H1 (cell line): ENCODE data around the gene PRKRIP1. TPM values are rescaled to one million over a fixed set of nuclear protein-coding genes. Genes with fewer than 3 reads are reported as not detected.

ENCODE experiments used
- CTCF ChIA-PET: fragments of 300-600 bp; sonication (Branson Sonifier 250); formaldehyde crosslinking; loops from one replicate; lab custom pipeline; 2021; ENCODE audit not compliant: partially characterized antibody; lab: Charles Lee
- POLR2A ChIA-PET: fragments of 300-600 bp; sonication (Branson Sonifier 250); formaldehyde crosslinking; loops from one replicate; lab custom pipeline; 2021; ENCODE audit warnings: inconsistent platforms; ENCODE audit not compliant: partially characterized antibody; lab: Charles Lee
- DNase-seq, 2 experiments: peaks; one replicate each; pipeline versions ENCODE4 v3.0.0 to v3.0.0-alpha.2; 2010 to 2022; ENCODE audit warnings: low spot score in 2 of 2, low read depth in 1 of 2, mixed read lengths in 1 of 2
- FAIRE-seq: peaks from 2 replicates; lab custom pipeline; 2011; peaks lifted over from hg19 to GRCh38; lab: Jason Lieb, UNC
- H2AFZ ChIP-seq: 2 replicates; pipeline ENCODE4 v1.8.1; 2012; ENCODE audit warnings: low read length, inconsistent platforms
- H2AK5ac ChIP-seq: 2 replicates; pipeline ENCODE4 v1.6.1; 2013; ENCODE audit warnings: low read depth, low read length
- H2BK120ac ChIP-seq: replicated peaks from 2 replicates; pipeline ENCODE3; 2013; ENCODE audit warnings: low read depth, low read length, inconsistent platforms
- H2BK12ac ChIP-seq: 2 replicates; pipeline ENCODE4 v1.6.1; 2013; ENCODE audit warnings: low read depth, low read length
- H2BK15ac ChIP-seq: 2 replicates; pipeline ENCODE4 v1.6.1; 2013; ENCODE audit warnings: low read length
- H2BK20ac ChIP-seq: 2 replicates; pipeline ENCODE4 v1.6.1; 2013; ENCODE audit warnings: low read length
- H2BK5ac ChIP-seq: 2 replicates; pipeline ENCODE4 v1.6.1; 2013; ENCODE audit warnings: low read depth, low read length
- H3K14ac ChIP-seq: 2 replicates; pipeline ENCODE4 v1.6.1; 2013; ENCODE audit warnings: inconsistent platforms; ENCODE audit not compliant: insufficient read length
- H3K18ac ChIP-seq: 2 replicates; pipeline ENCODE4 v1.6.1; 2013; ENCODE audit warnings: low read length; ENCODE audit errors: extremely low read depth
- H3K23ac ChIP-seq: 2 replicates; pipeline ENCODE4 v1.6.1; 2013; ENCODE audit warnings: inconsistent platforms; ENCODE audit not compliant: insufficient read length
- H3K23me2 ChIP-seq: 2 replicates; pipeline ENCODE4 v1.6.1; 2013; ENCODE audit warnings: low read depth, low read length
- H3K27ac ChIP-seq: 2 replicates; pipeline ENCODE4 v1.6.1; 2011; ENCODE audit warnings: low read depth, low read length, inconsistent platforms
- H3K27me3 ChIP-seq, 4 experiments: replicated peaks in 1 of 4; 1 replicate in 1 of 4; 2 replicates in 3 of 4; pipeline versions ENCODE4 v1.6.1 to v1.8.1; 2011 to 2013; ENCODE audit warnings: low read length in 3 of 4, mild to moderate bottlenecking in 3 of 4, inconsistent platforms in 2 of 4, mixed read lengths in 2 of 4, moderate library complexity in 1 of 4; ENCODE audit not compliant: control insufficient read depth in 3 of 4, insufficient read depth in 3 of 4; ENCODE audit errors: extremely low read depth in 1 of 4
- H3K36me3 ChIP-seq, 4 experiments: 2 replicates each; pipeline versions ENCODE4 v1.6.1 to v1.8.1; 2011 to 2013; ENCODE audit warnings: mild to moderate bottlenecking in 4 of 4, low read length in 3 of 4, moderate library complexity in 2 of 4, control low read depth in 1 of 4, inconsistent platforms in 1 of 4; ENCODE audit not compliant: insufficient read depth in 4 of 4, control insufficient read depth in 2 of 4
- H3K4ac ChIP-seq: replicated peaks from 2 replicates; pipeline ENCODE3; 2013; ENCODE audit warnings: low read length, low read depth, mixed read lengths, inconsistent platforms; ENCODE audit not compliant: insufficient read length
- H3K4me1 ChIP-seq, 4 experiments: replicated peaks in 1 of 4; 1 replicate in 1 of 4; 2 replicates in 3 of 4; pipeline versions ENCODE4 v1.6.1 to v1.8.1; 2011 to 2013; ENCODE audit warnings: low read length in 3 of 4, inconsistent platforms in 2 of 4, mixed read lengths in 1 of 4; ENCODE audit not compliant: insufficient read depth in 4 of 4, control insufficient read depth in 3 of 4
- H3K4me2 ChIP-seq, 2 experiments: 2 replicates each; pipeline versions ENCODE4 v1.6.1 to v1.8.1; 2011 to 2013; ENCODE audit warnings: low read depth in 2 of 2, low read length in 2 of 2, control low read depth in 1 of 2, inconsistent platforms in 1 of 2, mild to moderate bottlenecking in 1 of 2; ENCODE audit not compliant: insufficient read depth in 1 of 2
- H3K4me3 ChIP-seq, 4 experiments: fragments of 200-600, 300-600 bp in 1 of 4; sonication (generic), shearing (Covaris generic), sonication (Bioruptor Twin) in 1 of 4; 2 replicates each; pipeline versions ENCODE4 v1.5.1 to v1.8.1; 2011 to 2016; ENCODE audit warnings: low read length in 4 of 4, low read depth in 3 of 4, control low read depth in 2 of 4, inconsistent platforms in 2 of 4, mild to moderate bottlenecking in 2 of 4, mixed read lengths in 1 of 4, moderate library complexity in 1 of 4; ENCODE audit not compliant: insufficient read depth in 2 of 4; ENCODE audit errors: extremely low read depth in 1 of 4
- H3K56ac ChIP-seq: replicated peaks from 2 replicates; pipeline ENCODE3; 2013; ENCODE audit warnings: low read depth, mild to moderate bottlenecking, mixed read lengths, low read length, inconsistent platforms; ENCODE audit not compliant: insufficient read length
- H3K79me1 ChIP-seq: 2 replicates; pipeline ENCODE4 v1.6.1; 2013; ENCODE audit warnings: low read depth, low read length, control low read depth
- H3K79me2 ChIP-seq, 2 experiments: 2 replicates each; pipeline versions ENCODE4 v1.6.1 to v1.8.1; 2012 to 2013; ENCODE audit warnings: low read length in 2 of 2, mild to moderate bottlenecking in 2 of 2, inconsistent platforms in 1 of 2; ENCODE audit not compliant: insufficient read depth in 2 of 2, control insufficient read depth in 1 of 2
- H3K9ac ChIP-seq, 4 experiments: replicated peaks in 1 of 4; 1 replicate in 1 of 4; 2 replicates in 3 of 4; pipeline versions ENCODE4 v1.6.1 to v1.8.1; 2011 to 2013; ENCODE audit warnings: low read depth in 3 of 4, low read length in 3 of 4, control low read depth in 2 of 4, mild to moderate bottlenecking in 2 of 4, moderate library complexity in 2 of 4, inconsistent platforms in 1 of 4; ENCODE audit errors: extremely low read depth in 1 of 4
- H3K9me3 ChIP-seq, 2 experiments: 2 replicates each; pipeline versions ENCODE4 v1.6.1 to v1.8.1; 2012 to 2013; ENCODE audit warnings: mild to moderate bottlenecking in 2 of 2, moderate library complexity in 2 of 2, control low read depth in 1 of 2, inconsistent platforms in 1 of 2, low read depth in 1 of 2, low read length in 1 of 2, mixed read lengths in 1 of 2; ENCODE audit not compliant: insufficient read depth in 2 of 2
- H4K20me1 ChIP-seq, 2 experiments: replicated peaks in 1 of 2; 2 replicates each; pipeline versions ENCODE3 to v1.8.1; 2011 to 2013; ENCODE audit warnings: inconsistent platforms in 2 of 2, low read length in 2 of 2, mild to moderate bottlenecking in 1 of 2; ENCODE audit not compliant: insufficient read depth in 2 of 2, control insufficient read depth in 1 of 2
- H4K5ac ChIP-seq: 2 replicates; pipeline ENCODE4 v1.6.1; 2013; ENCODE audit warnings: low read length, low read depth, mixed read lengths, inconsistent platforms; ENCODE audit not compliant: insufficient read length
- H4K8ac ChIP-seq: 2 replicates; pipeline ENCODE4 v1.8.0; 2013; ENCODE audit warnings: mild to moderate bottlenecking, moderate library complexity, low read length, inconsistent platforms; ENCODE audit not compliant: insufficient read depth; ENCODE audit errors: extremely low read depth
- H4K91ac ChIP-seq: replicated peaks from 2 replicates; pipeline ENCODE3; 2013; ENCODE audit warnings: low read length, mixed read lengths, inconsistent platforms; ENCODE audit not compliant: insufficient read length
- BCL11A ChIP-seq, 2 experiments: IDR thresholded peaks; one replicate each; pipeline ENCODE4 v1.6.1; 2011; ENCODE audit warnings: low read depth in 2 of 2, low read length in 2 of 2, mild to moderate bottlenecking in 2 of 2
- BRCA1 ChIP-seq: IDR thresholded peaks from 2 replicates; pipeline ENCODE4 v1.6.1; 2012; ENCODE audit warnings: low read depth, low read length, improper control_type of control experiment
- CEBPB ChIP-seq: IDR thresholded peaks from 2 replicates; pipeline ENCODE4 v1.6.1; 2012; ENCODE audit warnings: low read depth, low read length
- E2F6 ChIP-seq: IDR thresholded peaks from 2 replicates; pipeline ENCODE4 v1.6.1; 2012; ENCODE audit warnings: inconsistent platforms
- FOSL1 ChIP-seq: IDR thresholded peaks from 2 replicates; pipeline ENCODE4 v1.6.1; 2011; ENCODE audit warnings: mild to moderate bottlenecking, low read depth, low read length, moderate library complexity; ENCODE audit not compliant: insufficient read depth
- HDAC6 ChIP-seq: IDR thresholded peaks from one replicate; pipeline ENCODE4 v1.7.1; 2012; ENCODE audit warnings: low read depth, mild to moderate bottlenecking, inconsistent platforms, low read length, moderate library complexity
- KDM5A ChIP-seq: fragments of 200-600 bp; IDR thresholded peaks from 2 replicates; pipeline ENCODE4 v1.7.1; 2012; ENCODE audit warnings: mild to moderate bottlenecking, low read length, inconsistent platforms, mixed read lengths
- RNF2 ChIP-seq: fragments of 200-900, 300-1000 bp; sonication (generic); IDR thresholded peaks from 2 replicates; pipeline ENCODE4 v1.7.1; 2016; ENCODE audit warnings: borderline replicate concordance, low read depth, mild to moderate bottlenecking, antibody characterized with exemption, low read length; ENCODE audit not compliant: poor library complexity, severe bottlenecking; ENCODE audit errors: missing control alignments
- SIN3A ChIP-seq, 2 experiments: IDR thresholded peaks in 1 of 2; conservative IDR thresholded peaks in 1 of 2; 2 replicates each; pipeline ENCODE4 v1.6.1; 2011 to 2012; ENCODE audit warnings: low read length in 2 of 2, improper control_type of control experiment in 1 of 2, low read depth in 1 of 2, mild to moderate bottlenecking in 1 of 2
- SP1 ChIP-seq: IDR thresholded peaks from 2 replicates; pipeline ENCODE4 v1.6.1; 2011; ENCODE audit warnings: low read depth, low read length
- TEAD4 ChIP-seq: IDR thresholded peaks from 2 replicates; pipeline ENCODE4 v1.6.1; 2012; ENCODE audit warnings: low read depth, low read length, inconsistent platforms, mixed read lengths
- YY1 ChIP-seq: IDR thresholded peaks from 2 replicates; pipeline ENCODE4 v1.6.1; 2011; ENCODE audit warnings: low read depth, mild to moderate bottlenecking, low read length
- WGBS, 2 experiments: shearing (Covaris generic) in 1 of 2; methylation state at CpG; one replicate each; pipeline versions ENCODE4 v1.1.6 to v1.1.7; 2013 to 2015; ENCODE audit warnings: low lambda C conversion rate in 2 of 2, mixed read lengths in 2 of 2, inconsistent platforms in 1 of 2, low coverage in 1 of 2, missing lambda C conversion rate in 1 of 2; ENCODE audit not compliant: insufficient replicate concordance in 2 of 2, insufficient coverage in 1 of 2, insufficient read length in 1 of 2; ENCODE audit errors: extremely low coverage in 1 of 2, missing lambda C conversion rate in 1 of 2; 5-methylcytosine and 5-hydroxymethylcytosine counted together
- polyA plus RNA-seq, 7 experiments: library from polyadenylated mRNA; depleted of rRNA in 3 of 7; stranded (reverse) in 5 of 7; unstranded in 2 of 7; fragments of >200 nt in 5 of 7; fragments of 200-250 nt in 2 of 7; gene quantifications; 1 replicate in 5 of 7; 2 replicates in 1 of 7; 4 replicates in 1 of 7; pipeline versions ENCODE4 v1.2.1 to v1.2.3, GENCODE V29; 2011 to 2013; ENCODE audit warnings: missing spikeins in 2 of 7, mixed read lengths in 2 of 7
- total RNA-seq: library from RNA; stranded (reverse); fragmentation: NEBNext Ultra II Directional; extraction: Animal tissue kit (Norgen Biotek cat#: 25700); gene quantifications from 2 replicates; pipeline ENCODE4 v1.2.1, GENCODE V29; 2021
- TF ChIP-seq, protein P1 (sequence below): IDR thresholded peaks from 2 replicates; pipeline ENCODE4 v1.6.1; 2011; ENCODE audit warnings: low read depth, mild to moderate bottlenecking, low read length; ENCODE audit not compliant: insufficient read depth

The PRKRIP1 gene
- total and polyA plus RNA-seq, 2 of the 8 experiments (the other 6 are each of a cell fraction or from before 2014, with no cell fraction given), result 11.1 to 22.0 TPM

GRCh38 chr7:102376964-102377466 lies 19.1 kb upstream of the PRKRIP1 start:
- FAIRE-seq, result no peak
- DNase-seq, result no peak
- no peak overlapping the region for H3K18ac ChIP-seq
- no peaks in the 10 kb centered on the region for H3K79me1 ChIP-seq
- peaks cover 2 to 24% (median 13%) of the 10 kb centered on the region in 4 experiments; a peak in 5 of 8 replicates for H3K36me3 ChIP-seq
- H2BK5ac ChIP-seq, result no peak overlapping the region
- H2AK5ac ChIP-seq, result no peak overlapping the region
- no peak overlapping the region for H4K5ac ChIP-seq
- H3K23ac ChIP-seq, result no peak overlapping the region
- H2BK12ac ChIP-seq, result no peak overlapping the region
- POLR2A ChIA-PET, result no interaction called here
- 86% methylated on average over 6 of the region's 6 CpGs; no CpG with 5 or more reads in 1 of the 2 experiments for WGBS, 2 experiments
- no peak overlapping the region for H3K9ac ChIP-seq
- no peaks in the 10 kb centered on the region for H3K9me3 ChIP-seq
- no peak overlapping the region for H4K91ac ChIP-seq
- no peak overlapping the region for H3K56ac ChIP-seq
- peaks cover 0 to 8% of the 10 kb centered on the region in 2 experiments; a peak in 1 of 4 replicates for H3K79me2 ChIP-seq
- no peak overlapping the region for H3K27ac ChIP-seq
- H3K23me2 ChIP-seq, result no peaks in the 10 kb centered on the region
- CTCF ChIA-PET, result no interaction called here
- H3K27me3 ChIP-seq, result no peaks in the 10 kb centered on the region
- peaks cover 0 to 8% (median under 1%) of the 10 kb centered on the region in 4 experiments; a peak in 3 of 7 replicates for H3K4me1 ChIP-seq
- H4K8ac ChIP-seq, result no peak overlapping the region
- H3K4ac ChIP-seq, result no peak overlapping the region
- no peaks in the 10 kb centered on the region for H4K20me1 ChIP-seq
- no peak overlapping the region for H2BK15ac ChIP-seq
- H3K14ac ChIP-seq, result no peak overlapping the region
- H3K4me2 ChIP-seq, result no peak overlapping the region
- H2BK120ac ChIP-seq, result no peak overlapping the region
- H3K4me3 ChIP-seq, result no peak overlapping the region
- no peak overlapping the region for H2BK20ac ChIP-seq
- no peak overlapping the region for H2AFZ ChIP-seq
- TF ChIP-seq E2F6 (no peak), TEAD4 (no peak), SP1 (no peak), FOSL1 (no peak), RNF2 (no peak), KDM5A (no peak), CEBPB (no peak), HDAC6 (no peak), SIN3A (conservative IDR thresholded peaks at IDR 0.05 in 1 of 2, IDR thresholded peaks at IDR 0.05 in 1 of 2; ENCODE audit: low read depth in 1 of 2, low read length in 2 of 2) (no peak), BCL11A (IDR thresholded peaks at IDR 0.05; ENCODE audit: low read depth in 2 of 2, low read length in 2 of 2) (no peak), BRCA1 (no peak), YY1 (no peak)
- TF ChIP-seq, protein P1, sequence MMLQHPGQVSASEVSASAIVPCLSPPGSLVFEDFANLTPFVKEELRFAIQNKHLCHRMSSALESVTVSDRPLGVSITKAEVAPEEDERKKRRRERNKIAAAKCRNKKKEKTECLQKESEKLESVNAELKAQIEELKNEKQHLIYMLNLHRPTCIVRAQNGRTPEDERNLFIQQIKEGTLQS, result no peak
